HG03280 (cell line): ENCODE measurements around the gene MAFG.
A peak's percentile ranks its signal among the peaks of the same experiment; 100 is the strongest.

ENCODE experiments used
- ATAC-seq: cut with Tn5 transposase; IDR thresholded peaks from one replicate; pipeline ENCODE4 v1.9.1; 2021; ENCODE audit warnings: mild to moderate bottlenecking, moderate library complexity; ENCODE audit not compliant: unreplicated experiment

The MAFG gene

GRCh38 chr17:81927653-81928543, at the start of gene MAFG:
TSS of gene MAFG (minus strand) at chr17:81927735. CDS start at chr17:81923185, 4,550 bp downstream.
- peak; percentile 74 for ATAC-seq

GRCh38 chr17:81976332-81977210, 49.0 kb upstream of the MAFG start:
- ATAC-seq: peak; percentile 5

- no peak for ATAC-seq
Measured at GRCh38 chr17:81973432-81973831, 45.9 kb upstream of the MAFG start.

DNA sequence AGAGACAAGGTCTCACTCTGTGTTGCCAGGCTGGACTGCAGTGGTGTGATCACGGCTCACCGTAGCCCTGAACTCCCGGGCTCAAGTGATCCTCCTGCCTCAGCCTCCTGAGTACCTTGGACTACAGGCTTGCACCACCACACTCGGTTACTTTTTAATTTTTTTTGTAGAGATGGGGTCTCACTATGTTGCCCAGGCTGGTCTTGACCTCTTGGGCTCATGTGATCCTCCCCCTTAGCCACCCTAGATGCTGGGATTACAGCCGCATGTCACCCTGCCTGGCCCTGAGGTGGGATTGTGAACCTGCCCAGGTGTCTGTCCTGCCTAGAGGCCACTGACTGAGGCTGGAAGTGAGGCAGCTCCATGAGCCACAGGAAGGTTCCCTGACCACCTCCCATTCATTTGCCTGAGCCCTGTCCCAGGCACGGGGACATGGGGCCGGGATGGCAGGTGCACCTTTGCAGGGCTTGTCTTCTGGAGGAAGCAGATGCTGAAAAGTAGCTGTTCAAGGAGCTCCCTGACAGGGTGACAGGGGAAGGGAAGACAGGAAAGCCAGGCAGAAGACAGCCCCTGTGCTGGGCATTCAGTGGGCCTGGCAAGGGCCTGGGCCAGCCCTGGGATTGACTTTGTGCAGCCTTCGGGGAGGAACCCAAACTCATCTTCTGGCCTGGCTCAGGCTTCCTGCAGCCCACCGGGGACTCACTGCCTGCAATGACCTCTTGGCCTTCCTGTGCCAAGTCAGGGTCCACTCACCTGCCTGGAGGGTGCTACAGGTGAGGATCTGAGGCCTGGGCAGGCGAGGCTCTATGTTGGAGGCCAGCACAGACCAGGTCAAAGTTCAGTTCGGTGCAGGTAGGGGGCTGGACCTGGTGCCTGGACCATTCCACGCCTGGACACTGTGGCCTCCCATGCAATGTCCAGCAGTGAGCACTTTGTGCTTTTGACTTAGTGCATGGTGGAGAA, 41.6 kb upstream of the MAFG start:
- no peak for ATAC-seq

- ATAC-seq: no peak
Measured at GRCh38 chr17:81968396-81968745, 40.8 kb upstream of the MAFG start.

DNA sequence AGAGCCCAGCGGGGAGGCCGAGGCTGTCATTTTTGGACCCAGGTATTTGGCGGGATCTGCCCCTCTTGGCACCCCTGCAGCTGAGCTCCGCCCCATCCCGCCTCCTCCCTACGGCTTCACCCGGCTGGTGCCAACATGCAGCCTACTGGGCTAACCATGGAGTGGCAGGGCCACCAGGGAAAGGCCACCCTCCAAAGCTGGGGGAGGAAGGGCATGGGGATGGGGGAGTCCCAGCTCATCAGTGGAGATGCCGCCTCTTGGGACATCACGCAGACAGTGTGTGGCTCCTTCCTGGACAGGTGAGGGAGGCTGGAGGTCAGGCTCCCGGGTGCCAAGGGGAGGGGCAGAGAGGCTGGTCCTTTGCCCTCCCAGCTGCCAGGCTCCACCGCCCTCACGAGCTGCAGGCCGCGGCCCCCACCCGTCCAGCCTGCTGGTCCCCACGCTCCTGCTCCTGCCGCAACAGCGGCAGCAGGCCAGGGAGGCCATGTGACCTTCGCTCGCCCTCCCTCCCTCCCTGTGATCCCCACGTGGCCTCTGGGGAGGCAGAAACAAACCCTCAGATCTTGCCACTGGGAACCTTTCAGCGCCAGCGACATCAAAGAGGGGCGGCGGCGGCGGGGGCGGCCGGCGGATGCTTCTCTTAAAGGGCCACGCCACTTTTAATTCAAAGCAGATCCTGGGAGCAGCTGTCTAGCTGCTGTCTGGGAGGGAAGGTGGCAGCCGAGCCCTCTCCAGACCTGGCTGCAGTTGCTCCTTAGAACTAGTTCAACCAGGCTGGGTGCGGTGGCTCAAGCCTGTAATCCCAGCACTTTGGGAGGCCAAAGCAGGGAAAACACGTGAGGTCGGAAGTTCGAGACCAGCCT, 40.2 kb upstream of the MAFG start:
- peak; percentile 43 for ATAC-seq

DNA sequence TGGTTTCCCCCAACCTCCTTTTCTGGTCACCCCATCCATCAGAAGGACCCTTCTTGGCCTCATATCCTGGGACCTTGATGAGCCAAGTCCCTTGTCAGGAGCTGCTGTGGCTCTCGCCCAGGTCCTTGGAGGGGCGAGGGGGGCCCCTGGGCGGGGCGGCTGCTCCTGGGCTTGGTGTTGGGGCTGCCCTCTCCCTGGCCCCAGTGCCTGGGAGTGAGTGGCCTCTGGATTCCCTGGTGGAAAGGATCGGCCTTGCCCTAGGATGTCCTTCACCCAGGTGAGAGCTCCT, 39.7 kb upstream of the MAFG start:
- no peak for ATAC-seq

DNA sequence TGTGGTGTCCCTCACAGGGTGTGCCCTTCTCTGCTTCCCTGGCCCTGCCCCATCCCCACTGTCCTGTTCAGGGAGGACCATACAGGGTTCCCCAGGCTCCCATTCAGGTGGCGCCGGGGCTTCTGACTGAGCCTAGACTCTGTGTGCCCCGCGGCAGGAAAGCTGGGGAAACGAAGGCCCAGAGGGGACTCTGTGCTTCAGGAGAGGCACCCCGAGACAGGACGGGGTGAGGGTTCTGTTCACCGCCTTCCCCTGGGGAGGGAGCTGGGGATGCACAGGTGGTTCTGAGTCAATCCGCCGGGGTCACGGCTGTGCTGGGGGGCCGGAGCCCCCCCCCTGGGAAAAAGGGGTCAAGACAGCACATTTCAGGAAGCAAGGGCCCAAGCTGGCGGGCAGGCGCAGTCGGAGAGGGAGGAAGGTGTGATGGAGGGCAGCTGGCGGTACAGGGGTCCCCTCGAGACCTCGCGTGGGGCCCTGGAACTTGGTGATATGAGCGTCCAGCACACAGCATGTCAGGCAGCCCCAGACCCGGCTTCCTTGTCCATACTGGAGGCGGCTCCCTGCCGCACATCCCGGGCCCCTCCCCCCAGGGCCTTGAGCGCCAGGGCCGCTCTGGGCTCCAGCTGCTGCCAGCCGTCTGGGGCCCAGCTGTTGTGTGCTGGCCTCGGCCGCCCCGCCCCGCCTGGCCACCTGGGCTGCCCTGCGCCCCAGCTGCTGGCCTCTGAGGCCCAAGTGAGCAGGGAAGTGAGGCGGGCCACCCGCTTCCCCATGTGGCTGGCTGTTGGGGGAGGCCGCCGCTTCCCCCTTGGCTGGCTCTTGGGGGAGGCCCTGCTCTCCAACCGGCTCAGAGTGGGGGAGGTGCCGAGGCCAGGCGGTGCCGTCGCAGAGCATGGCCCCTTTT, 39.1 kb upstream of the MAFG start:
- no peak for ATAC-seq

GRCh38 chr17:81964081-81964849, 36.7 kb upstream of the MAFG start:
- ATAC-seq: no peak

- no peak for ATAC-seq
Measured at GRCh38 chr17:81962499-81963441, 35.2 kb upstream of the MAFG start.

GRCh38 chr17:81961521-81962498, 34.3 kb upstream of the MAFG start:
- no peak for ATAC-seq

DNA sequence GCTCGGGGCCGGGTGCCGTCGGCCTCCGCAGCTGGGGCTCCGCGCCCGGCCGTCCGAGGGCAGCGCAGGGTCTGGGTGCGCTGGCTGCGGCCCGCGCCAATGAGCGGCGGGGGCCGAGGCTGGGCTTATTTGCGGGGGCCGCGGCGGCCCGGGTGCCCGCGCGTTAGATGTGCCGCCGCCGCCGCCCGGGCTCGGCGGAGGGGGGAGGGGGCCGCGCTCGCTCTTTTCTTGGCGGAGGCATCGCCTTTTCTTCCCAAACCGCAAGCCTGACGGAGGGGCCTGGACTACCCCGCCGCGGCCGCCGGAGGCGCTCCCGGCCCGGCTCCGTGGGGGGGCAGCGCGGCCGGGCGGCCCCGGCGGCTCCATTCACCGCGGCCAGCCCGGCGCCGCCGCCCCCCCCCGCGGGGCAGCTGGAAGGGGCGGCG, 33.6 kb upstream of the MAFG start, which contains the start of gene NOTUM:
Gene NOTUM (minus strand): TSS at position 101 of the 425 bp plus-strand sequence. CDS start 278 bp downstream, outside the sequence.
- no peak for ATAC-seq

DNA sequence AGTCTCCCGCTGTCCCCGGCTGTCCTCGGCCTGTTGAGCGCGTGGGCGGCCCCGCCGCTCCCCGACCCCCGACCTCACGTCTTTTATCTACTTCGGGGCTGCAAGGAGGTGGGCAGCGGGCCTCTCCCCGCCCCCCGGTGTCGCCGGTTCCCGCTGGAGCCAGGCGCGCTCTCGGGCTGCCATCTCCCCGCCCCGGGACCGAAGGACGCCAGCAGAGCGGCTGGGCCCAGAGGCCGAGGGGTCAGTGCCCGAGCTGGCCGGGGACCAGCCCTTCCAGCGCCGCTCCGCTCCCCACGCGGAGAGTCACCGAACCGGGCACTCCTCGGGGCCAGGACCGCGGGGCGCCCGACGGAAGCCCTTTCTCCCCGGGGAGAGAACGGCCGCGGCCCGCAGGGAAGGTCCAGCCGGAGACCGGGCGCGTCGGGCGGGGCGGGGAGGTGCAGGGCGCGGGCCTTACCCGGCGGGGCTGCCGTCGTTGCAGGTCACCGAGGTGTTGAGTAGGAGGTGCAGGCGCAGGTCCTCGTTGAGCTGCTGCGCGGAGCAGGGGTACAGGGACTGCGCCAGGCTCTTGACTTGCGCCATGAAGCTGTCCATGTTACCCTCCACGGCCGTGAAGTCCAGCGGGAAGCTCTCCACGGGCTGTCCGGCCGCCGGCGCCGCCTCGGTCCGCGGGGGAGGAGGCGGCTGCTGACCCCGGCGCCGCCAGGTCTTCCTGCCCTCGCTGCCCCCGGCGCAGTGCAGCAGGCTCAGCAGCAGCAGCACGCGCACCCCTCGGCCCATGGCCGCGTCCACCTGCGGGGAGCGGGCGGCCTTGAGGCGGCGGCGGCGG, 32.8 kb upstream of the MAFG start:
- no peak for ATAC-seq

DNA sequence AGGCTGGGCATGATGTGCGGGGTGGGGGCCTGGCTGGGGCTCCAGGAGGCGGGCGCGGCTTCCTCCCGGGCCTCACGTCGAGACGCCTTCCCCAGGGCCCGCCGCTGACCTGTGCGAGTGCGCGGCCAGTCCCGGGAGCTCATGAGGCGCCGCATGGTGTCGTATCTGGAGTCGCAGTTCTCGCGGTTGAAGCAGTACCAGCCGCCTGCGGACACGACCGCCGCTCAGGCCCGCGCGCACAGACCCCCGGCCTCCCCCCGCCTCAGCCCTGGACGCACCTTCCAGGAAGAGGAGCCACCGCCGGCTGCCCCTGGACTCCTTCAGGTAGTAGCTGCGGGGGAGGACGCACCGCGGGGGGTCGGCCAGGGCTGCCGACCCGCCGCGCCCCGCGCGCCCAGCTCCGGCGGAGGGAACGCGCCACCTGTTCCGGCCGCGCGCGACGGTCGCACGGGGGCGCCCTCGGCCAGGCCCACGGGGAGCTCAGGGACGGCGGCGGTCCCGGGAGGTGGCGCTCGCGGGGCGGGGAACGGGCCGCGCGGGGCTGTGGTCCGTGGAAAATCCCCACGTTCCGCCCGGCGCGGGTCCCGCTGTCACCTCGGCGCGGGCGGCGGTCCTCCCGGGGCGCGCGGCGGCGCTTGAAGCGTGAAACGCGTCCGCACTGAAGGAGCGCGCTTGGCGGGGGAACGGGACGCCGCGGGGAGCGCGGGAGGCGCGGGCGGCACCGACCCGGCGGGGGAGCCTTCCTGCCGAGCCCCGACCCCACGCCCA, 32.0 kb upstream of the MAFG start:
- ATAC-seq: peak; percentile 45
